Amygdala (tissue), 56 donors: ENCODE measurements around the gene DGKQ.
"Not testable (repeated sequence)": the region's sequence is repeated elsewhere in the genome, so short reads cannot be mapped to it uniquely, and the experiment has no call there.

Source experiments
- DNase-seq, 56 donors: peaks; one replicate each; lab custom pipeline; 2025; lab: John Stamatoyannopoulos, UW

The DGKQ gene

DNA sequence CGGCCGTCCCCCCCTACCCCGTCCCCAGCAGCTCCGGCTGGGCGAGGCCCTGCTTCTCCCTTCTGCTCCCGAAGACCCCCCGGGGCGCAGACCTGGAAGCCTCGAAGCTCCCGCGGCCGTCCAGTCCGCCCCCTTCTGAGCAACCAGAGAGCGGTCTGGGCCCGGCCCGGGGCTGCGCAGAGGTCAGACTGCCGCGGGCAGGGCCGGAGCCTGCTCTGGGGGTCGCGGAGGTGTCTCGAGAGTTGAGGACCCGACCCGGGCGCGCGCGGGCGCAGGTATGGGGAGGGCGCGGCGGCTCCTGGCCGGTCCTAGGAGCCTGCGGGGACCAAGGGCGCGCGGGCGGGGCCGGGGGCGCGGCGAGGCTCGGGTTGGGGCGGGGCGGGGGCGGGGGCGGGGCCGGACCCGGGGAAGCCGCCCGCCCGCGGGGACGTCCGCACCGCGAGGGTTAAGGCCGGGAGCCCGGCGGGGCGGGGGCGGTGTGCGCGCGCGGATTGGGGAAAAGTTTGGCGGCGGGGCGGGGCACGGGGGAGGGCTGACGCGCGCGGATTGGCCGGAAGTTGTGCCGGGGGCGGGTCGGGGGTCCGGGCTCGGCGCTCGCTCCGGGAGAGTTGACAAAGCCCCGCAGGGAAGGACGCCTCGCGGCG, 37.8 kb upstream of the DGKQ start, which contains the start of gene FGFRL1:
Gene FGFRL1, plus strand, starts transcription at position 605 of the 644 bp plus-strand sequence. CDS start 860 bp downstream, outside the sequence.
- peak in 46 of 56 donors; percentile 7 to 80 (median 46) for DNase-seq

DNA sequence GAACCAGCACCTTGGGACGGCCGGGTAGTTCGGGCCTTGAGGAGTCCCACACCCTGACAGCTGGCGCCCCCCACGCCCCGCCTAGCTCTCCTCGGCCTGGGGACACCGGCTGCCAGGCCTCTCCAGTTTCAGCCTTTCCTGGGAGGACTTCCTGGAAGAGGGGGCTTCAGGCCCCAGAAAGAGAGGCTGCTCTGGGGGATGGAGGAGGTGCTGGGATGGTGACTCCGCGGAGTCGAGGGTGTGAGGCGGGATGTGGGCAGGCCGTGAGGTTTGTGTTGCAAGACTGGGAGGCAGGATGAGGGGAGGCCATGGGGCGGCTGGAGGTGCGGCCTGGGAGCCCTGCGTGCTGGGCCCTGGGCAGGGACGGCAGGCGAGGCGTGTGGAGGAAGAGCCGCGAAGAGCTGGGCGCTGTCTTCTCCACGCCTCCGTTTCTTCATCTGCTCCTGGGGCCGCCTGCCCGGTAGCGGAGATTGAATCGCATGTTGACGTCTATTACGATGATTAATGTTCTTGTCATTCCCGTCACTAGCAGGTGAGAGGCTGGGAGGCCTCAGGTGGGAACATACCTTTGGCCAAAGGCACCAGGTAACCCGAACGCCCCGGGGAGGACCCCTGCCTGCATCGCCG, 37.1 kb upstream of the DGKQ start:
- peak in 1 of 56 donors; percentile 30 for DNase-seq

DNA sequence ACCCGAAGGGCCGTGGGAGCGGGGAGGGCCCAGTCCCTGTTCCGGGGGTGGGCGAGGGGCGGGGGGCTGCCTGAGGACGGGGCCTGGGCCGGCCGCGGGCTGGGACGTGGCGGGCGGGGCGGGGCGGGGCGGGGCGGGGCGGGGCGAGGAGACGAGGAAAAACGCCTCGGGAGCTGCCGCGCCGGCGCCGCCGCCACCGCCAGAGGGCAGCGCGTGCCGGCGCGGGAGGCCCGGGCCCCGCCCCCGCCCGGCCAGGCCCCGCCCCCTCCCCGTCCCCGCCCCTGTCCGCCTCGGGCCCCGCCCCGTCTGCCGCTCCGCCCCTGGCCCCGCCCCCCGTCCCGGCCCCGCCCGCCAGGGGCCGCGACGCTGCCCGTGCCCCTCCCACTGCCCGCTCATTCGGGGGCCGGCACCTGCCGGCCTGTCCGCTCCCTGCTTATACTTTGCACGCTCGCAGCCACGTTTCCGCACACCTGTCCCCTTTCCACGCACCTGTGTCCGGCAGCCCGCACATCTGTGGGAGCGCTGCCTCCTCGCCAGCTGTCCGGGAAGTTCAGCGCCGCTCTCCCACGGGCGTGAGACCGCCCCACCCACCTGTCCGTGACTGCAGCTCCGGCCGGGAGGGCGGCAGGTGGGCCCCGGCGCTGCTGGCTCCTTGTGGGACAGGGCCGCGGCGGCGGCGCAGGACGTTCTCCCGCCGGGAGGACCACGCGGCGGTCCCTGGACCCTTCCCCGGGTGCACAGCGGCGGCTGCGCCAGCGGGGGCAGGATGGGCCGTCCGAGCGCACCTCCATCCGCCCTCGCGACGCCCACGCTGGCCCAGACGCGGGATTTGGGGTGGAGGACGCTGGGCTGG, 36.4 kb upstream of the DGKQ start:
- peak in 41 of 56 donors; percentile 12 to 77 (median 48) for DNase-seq

DNA sequence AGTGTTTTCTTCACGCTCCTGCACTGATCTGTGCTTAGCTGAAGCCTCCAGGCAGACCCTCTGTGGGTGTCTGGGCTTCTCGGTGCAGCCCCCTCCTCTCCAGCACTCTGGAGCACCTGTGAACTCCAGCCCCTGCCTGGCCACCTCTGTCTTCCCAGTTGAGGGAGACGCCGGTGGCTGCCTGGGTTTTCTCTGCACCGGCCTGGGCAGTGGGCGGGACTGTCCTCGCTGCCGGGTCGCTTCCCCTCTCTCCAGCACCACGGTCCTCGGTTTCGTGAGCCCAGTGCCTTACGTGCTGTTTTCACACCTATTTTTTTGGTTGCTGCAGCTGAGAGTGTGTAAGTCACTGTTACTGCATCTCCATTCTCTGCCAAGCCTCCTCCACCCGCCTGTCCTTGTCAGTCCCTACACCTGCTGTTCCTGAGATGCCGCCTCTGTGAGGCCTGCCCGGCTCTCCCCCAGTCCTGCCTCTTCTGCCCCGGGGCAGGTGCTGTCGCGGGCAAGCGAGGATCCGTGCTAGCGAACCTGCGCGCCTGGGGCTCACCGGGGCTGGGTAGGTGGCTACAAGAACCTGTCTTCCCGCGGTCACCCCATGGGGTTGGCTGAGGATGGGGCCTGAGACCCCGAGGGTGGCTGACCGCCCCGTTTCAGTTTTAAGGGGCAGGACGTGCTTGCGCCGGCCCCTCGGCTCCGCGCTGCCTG, 35.6 kb upstream of the DGKQ start:
- DNase-seq = peak in 3 of 56 donors; percentile 19 to 40 (median 28)

DNA sequence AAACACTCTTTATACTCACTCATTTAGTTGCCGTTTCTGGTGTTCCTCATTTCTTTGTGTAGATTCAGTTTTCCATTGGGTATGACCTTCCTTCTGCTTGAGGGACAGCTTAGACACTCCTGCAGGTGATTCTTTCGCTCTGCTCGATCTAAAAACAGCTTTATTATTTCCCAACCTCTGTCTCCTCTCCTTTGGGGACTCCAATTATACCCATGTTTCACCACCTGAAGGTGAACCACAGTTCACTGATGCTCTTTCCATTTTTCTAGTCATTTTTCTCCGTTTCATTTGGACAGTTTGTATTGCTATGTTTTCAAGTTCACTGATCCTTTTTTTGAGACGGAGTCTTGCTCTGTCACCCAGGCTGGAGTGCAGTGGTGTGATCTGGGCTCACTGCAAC, 33.5 kb upstream of the DGKQ start:
- DNase-seq = no peak

DNA sequence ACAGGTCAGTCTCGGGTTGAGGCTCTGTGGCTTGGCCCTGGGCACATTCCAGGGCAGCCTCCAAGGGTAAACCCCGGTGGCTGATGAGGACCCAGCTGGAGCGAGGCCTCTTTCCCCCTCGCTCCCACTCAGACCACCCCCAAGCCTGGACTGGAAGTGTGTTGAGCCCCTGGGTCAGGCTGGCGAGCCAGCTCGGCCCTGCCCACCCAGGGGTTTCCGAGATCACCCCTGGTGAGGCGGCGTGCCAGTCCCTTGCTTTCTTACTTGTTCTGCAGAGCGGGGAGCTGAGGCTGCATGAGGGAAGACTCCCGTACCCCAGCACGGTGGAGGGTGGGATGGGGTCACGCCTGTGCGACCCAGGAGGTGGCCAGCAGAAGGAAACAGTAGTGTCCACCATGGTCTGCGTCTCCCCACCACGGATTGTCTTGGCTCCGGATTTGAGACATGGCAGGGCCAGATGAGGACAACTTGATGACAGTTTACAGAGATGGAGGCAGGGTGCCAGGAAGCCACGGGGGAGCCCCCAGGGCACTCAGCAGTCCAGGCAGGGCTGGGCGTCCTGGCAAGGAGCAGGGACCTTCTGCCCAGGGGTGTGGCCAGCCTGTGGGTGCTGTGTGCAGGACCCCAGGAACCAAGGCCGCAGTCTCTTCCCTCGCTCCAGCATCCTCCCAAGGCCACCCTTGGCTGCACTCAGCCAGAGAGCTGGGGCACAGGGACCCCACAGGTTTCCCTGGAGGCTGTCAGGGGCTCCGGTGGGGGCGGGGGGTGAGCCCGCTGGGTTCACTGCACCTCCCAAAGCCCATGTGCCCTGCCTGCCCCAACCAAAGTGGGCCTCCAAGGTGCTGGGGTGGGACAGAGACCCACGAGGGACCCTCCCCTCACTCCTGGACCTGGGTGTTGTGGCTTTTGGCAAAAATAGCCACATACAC, 31.5 kb upstream of the DGKQ start:
- no peak for DNase-seq

DNA sequence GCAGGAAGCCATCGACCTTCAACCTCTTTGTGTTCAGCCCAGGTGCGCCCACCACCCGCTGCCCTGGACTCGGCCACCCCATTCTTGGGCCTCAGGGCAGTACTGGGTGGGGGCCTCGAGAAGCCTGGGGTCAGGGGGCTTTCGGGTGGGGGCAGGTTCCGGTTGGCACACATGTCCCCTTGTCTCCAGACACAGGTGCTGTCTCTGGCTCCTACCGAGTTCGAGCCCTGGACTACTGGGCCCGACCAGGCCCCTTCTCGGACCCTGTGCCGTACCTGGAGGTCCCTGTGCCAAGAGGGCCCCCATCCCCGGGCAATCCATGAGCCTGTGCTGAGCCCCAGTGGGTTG, 30.7 kb upstream of the DGKQ start:
- no peak for DNase-seq

DNA sequence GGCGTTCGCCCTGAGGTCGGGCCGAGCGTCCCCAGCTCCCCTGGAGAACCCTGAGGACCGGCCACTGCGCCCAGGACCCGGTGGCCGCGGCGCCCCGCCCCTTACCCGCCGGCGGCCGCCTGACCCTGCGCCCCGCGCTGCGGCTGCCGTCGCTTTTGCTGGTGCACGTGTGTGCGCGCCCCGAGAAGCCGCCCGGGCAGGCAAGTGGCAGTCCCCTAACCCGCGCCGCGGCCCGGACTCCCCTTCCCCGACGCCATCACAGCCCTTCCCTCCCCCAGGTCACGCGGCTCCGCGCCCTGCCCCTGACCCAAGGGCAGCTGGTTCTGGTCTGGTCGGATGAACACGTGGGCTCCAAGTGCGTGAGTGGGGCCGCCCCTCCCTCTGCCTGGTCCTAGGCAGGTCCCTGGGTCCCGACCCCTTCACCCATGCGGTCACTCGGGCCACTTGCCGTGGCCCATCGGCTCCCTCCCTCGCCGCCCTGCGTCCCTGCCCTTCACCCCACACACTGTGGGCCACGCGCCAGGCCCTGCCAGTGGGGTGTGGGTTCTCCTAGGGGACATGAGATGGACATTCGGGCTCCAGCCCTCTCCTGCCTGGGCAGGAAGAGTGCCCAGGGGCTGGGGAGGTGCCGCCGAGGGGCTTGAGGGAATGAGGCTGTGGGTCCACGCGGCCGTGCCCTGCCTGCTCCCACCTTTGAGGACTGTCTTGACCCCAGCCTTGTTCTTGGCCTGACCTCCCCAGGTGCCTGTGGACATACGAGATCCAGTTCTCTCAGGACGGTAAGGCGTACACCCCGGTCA, 30.1 kb upstream of the DGKQ start:
- DNase-seq = no peak

DNA sequence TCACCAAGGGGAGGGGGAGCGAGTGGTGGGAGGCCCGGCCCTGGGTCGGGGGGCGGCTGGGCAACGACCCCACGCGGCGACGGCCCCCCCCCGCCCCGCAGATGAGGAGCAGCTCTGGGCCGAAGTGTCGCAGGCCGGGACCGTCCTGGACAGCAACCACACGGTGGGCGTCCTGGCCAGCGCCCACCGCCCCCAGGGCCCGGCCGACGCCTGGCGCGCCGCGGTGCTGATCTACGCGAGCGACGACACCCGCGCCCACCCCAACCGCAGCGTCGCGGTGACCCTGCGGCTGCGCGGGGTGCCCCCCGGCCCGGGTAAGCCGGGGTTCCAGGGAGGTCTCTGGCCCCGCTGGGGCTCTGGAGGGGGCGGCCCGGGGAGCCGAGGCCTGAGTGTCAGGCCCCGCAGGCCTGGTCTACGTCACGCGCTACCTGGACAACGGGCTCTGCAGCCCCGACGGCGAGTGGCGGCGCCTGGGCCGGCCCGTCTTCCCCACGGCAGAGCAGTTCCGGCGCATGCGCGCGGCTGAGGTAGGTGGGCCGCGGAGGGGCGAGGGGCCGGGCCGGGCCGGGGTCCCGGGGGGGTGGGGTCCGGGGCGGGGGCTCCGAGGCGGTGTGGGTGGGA, 29.4 kb upstream of the DGKQ start:
- DNase-seq = no peak

DNA sequence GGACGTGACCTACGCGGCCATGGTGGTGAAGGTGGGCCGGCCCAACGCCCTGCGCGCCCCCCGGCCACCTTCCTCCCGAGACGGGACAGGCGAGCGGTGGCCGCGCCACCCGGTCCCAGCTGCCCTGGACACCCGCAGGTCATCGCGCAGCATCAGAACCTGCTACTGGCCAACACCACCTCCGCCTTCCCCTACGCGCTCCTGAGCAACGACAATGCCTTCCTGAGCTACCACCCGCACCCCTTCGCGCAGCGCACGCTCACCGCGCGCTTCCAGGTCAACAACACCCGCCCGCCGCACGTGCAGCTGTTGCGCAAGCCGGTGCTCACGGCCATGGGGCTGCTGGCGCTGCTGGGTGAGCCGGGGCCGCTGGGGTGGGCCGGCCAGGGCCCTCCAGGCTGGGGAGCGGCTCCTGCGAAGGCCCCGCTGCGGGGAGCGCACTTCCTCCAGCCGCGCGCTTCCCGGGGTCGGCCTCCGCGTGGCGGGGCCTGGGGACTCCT, 28.8 kb upstream of the DGKQ start:
- no peak for DNase-seq

DNA sequence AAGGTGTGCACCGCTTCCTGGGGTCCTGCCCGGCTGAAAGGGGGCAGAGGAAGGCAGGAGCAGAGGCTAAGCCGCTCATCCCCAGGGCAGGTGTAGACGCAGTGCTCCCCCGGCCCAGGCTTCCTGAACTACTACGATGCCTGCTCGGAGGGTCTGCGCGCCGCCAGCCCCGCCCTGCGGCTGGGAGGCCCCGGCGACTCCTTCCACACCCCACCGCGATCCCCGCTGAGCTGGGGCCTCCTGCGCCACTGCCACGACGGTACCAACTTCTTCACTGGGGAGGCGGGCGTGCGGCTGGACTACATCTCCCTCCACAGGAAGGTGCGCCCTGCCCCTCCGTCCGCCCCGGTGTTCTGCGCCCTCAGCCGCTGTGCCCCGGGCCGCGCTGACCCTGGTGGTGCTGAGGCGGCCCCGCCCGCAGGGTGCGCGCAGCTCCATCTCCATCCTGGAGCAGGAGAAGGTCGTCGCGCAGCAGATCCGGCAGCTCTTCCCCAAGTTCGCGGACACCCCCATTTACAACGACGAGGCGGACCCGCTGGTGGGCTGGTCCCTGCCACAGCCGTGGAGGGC, 28.3 kb upstream of the DGKQ start:
- no peak for DNase-seq

DNA sequence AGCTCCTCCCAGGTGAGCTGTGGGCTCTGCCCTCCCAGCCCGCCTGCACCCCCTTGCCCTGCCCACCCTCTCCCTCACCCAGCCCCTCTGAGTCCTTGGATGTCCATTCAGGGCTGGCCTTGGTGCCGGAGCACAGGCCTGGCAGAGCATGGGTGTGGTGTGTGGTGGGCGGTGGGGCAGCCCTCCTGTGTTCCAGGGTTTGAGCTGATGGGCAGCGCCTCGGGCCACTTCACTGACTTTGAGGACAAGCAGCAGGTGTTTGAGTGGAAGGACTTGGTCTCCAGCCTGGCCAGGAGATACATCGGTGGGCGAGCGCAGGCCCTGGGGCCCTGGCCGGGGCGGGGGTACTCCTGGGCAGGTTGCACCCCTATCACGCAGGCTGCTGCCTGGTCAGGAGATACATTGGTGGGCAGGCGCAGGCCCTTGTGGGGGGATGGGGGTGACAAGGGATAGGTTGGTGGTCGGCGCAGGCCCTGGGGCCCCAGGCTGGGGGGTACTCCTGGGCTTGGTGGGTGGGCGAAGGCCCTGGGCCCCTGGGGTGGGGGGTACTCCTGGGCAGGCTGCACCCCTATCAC, 27.4 kb upstream of the DGKQ start:
- no peak for DNase-seq

DNA sequence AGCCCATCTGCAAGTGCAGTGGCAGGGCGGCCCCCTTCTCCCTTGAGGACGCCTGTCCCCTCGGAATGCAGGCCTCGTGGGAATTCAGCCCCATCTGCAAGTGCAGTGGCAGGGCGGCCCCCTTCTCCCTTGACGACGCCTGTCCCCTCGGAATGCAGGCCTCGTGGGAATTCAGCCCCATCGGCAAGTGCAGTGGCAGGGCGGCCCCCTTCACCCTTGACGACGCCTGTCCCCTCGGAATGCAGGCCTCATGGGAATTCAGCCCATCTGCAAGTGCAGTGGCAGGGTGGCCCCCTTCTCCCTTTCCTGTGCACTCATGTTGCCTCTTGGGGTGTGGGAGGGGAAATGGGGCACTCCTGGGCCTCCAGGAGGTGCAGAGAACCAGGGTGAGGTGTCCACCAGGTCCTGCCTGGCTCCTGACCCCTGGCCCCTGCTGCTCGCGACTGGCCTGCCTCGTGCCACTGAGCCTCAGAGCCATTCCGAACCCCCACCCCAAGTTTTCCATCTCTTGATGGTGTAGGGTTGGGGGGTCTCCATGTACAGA, 26.6 kb upstream of the DGKQ start:
- no peak for DNase-seq

DNA sequence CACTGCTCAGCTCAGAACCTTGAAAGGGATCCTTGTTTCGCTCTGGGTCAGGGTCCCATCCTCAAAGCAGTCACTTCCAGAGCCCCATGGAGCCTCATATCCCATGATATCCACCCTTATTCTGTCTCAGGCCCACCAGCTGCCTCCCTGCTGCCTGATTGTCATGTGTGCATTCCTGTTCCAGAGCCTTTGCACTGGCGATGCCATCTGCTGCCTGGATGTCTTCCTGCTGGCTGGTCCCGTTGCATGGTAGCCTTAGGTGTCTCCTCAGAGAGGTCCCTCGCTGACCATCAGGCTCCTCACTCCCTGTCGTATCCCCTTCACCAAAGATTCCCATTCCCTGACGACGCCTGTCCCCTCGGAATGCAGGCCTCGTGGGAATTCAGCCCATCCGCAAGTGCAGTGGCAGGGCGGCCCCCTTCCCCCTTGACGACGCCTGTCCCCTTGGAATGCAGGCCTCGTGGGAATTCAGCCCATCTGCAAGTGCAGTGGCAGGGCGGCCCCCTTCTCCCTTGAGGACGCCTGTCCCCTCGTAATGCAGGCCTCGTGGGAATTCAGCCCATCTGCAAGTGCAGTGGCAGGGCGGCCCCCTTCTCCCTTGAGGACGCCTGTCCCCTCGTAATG, 26.0 kb upstream of the DGKQ start:
- DNase-seq = not testable (repeated sequence)

DNA sequence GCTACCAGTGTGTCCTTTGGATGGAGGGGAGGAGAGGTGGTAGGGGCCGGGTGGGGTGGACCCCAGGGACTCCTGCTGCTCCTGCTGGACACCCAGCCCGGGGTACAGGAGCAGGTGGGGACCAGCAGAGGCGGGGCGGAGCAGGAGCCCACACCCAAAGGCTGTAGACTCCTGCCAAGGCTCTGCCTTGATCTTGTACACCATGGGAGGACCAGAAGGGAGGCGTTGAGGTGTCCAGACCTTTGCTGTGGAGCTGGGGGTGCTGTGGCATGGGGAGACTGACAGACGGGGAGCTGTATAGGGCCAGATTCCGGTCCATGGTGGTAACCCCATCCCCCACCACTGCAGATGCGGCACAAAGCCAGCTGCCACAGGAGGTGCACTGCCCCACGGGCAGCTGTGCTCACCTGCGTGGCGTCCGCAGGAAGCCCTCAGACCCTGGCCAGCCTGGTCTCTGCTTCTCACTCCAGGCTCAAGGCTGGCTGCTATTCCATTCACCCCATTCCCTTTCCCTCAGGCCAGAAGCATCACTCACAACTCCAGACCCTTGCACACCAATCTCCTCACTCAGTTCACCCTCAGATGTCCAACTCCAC, 24.8 kb upstream of the DGKQ start:
- DNase-seq = no peak

DNA sequence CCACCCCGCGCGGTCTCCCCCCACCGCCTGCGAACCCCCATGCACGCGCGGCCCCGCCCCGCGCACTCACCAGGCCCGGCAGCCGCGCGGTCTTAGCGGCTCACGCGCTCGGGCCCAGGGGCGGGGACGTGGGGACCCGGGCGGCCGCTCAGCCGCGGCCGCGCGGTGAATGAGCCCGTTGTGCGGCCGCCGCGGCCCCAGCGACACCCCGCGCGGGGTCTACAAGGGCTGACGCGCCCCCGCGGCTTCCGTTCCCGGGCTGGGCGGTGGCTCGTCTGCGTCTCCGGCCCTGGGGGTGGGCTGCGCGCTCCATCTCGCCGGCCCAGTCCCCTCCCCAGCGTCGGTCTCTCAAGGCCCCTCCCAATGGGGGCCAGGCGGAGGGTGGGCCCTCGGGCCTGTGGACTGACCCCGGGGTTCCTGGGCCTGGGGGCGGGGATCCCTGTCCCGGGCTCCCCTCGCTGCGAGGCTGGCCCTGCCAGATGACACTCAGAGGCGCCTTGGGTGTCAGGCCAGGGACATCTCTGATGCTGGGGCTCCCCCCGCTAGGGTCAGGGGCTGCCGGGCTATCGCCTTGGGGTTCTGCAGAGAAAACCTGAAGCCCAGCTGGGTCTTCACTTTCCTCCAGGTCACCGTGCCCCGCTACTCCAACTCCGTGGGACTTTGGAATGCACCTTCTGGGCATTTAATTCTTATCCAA, 24.2 kb upstream of the DGKQ start:
- DNase-seq = peak in 14 of 56 donors; percentile 27 to 79 (median 45)
